ENCODE data around the gene GPC6.

Gene GPC6

DNA sequence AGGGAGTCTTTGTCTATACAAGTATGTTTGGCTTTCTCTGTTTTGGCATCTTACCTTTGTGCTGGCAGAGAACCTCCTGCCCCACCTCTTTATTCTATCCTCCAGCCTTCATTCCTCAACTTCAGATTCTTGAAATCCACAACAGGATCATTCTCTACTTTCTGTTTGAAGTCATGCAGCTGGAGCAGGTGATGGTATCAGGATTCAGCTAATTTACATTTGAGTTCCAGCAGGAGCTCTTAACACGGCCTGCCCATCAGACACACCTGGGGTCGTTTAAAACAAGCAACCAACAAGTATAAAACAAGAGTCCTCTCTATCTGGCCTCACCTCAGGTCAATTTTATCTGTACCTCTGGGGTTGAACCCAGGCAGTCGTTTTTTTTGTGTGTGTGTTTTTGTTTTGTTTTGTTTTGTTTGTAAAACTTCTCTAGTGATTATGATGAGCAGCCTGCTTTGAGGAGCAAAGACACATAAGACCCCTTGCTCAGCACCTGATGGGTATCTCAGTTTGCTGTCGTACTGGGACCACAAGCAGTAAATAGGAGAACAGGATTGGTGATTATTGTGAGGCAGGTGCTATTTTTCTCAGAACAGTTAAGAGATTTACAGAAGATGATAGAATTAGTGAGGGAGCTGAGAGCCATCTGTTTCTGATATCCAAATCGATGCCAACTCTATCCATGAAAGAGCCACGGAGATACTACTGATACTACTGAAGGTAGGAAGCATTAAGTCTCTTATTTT, 78.4 kb downstream of the GPC6 start:
- no peak overlapping the region for H3K27ac ChIP-seq
- TF ChIP-seq, protein P1, sequence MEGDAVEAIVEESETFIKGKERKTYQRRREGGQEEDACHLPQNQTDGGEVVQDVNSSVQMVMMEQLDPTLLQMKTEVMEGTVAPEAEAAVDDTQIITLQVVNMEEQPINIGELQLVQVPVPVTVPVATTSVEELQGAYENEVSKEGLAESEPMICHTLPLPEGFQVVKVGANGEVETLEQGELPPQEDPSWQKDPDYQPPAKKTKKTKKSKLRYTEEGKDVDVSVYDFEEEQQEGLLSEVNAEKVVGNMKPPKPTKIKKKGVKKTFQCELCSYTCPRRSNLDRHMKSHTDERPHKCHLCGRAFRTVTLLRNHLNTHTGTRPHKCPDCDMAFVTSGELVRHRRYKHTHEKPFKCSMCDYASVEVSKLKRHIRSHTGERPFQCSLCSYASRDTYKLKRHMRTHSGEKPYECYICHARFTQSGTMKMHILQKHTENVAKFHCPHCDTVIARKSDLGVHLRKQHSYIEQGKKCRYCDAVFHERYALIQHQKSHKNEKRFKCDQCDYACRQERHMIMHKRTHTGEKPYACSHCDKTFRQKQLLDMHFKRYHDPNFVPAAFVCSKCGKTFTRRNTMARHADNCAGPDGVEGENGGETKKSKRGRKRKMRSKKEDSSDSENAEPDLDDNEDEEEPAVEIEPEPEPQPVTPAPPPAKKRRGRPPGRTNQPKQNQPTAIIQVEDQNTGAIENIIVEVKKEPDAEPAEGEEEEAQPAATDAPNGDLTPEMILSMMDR (conservative IDR thresholded peaks at IDR 0.05): no peak
- no peak for TF ChIP-seq ZFX (IDR thresholded peaks at IDR 0.05)

DNA sequence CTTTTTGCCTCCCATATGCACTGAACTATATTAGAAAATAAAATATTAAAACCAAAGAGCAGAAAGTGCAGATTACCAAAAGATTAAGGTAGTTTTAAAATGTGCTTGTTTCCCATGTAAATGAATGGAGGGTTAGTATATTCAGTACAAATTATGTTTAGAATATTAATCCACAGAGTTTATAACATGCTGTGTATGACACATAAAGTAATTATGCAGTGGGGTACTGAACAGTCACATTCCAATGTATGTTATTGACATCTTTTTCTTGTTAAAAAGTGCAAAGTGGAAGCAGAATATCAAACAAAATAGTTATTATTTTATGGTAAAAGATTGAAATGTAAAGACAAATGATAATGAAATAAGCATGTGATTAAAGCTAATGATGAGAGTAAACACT, 79.3 kb downstream of the GPC6 start:
- TF ChIP-seq ZFX (IDR thresholded peaks at IDR 0.05): no peak
- TF ChIP-seq, protein P1 (conservative IDR thresholded peaks at IDR 0.05): no peak
- no peak overlapping the region for H3K27ac ChIP-seq

DNA sequence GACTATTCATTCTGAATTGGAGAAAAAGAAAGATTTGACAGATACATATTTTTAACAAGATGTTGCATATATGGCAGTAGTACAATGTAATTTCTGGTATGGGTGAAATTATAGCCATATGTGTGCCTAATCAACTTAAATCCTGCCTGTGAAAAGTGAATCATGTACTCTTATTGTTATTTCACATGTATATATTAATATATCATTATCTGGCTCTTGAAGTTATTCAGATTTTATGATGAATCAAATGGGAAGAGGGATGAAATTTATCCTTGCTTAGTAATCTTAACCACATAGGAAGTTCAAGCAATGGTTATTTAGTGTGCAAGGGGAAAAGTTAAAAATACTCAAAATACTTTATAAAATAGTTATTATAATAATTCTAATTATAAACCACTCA, 80.5 kb downstream of the GPC6 start:
- no peak for TF ChIP-seq ZFX (IDR thresholded peaks at IDR 0.05)
- TF ChIP-seq, protein P1 (conservative IDR thresholded peaks at IDR 0.05): no peak
- H3K27ac ChIP-seq: no peak overlapping the region

DNA sequence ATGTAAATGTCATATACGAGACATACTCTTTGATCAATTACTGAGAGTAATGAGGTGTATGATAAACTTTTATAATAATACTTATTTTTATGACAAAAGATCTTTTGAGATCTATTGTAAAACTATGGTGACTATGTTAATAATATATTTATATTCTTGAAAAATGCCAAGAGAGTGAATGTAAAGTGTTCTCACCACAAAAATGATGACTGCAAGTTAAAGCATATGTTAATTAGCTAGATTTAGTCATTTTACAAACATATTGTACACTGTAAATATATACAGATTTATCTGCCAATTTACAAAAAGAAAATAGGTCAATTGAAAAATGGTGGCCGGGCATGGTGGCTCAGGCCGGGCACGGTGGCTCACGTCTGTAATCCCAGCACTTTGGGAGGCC, 81.0 kb downstream of the GPC6 start:
- no peak for TF ChIP-seq ZFX (IDR thresholded peaks at IDR 0.05)
- TF ChIP-seq, protein P1 (conservative IDR thresholded peaks at IDR 0.05): no peak
- no peak overlapping the region for H3K27ac ChIP-seq

DNA sequence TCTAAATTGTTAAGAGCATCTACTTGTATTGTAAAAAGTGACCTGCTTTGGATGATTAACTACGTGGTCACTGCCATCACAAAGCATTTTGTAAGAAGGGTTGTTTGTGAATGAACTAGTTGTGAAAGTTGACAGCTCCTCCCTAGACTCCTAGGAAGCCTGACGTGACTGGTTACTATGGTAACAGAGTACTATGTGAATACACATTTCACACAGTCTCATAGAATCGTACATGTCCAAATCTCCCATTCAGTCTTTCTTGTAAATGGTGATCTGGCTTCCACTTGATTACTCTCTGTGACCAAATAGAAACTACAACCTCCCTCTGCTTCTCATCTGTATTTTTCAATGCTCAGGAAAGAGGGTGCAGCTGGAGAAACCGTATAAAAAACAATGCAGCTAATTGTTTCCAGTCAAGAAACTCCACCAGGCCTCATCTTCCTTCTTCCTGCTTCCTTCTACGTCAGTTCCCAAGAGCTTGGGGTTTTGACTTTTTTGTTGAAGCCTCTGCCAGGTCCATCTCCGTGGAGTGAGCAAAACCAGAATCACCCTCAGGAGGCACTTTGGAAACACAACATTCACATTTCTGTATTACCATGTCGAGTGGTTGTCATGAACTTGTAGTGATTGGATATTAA, 83.4 kb downstream of the GPC6 start:
- TF ChIP-seq ZFX (IDR thresholded peaks at IDR 0.05): no peak
- TF ChIP-seq, protein P1 (conservative IDR thresholded peaks at IDR 0.05): no peak
- no peak overlapping the region for H3K27ac ChIP-seq

DNA sequence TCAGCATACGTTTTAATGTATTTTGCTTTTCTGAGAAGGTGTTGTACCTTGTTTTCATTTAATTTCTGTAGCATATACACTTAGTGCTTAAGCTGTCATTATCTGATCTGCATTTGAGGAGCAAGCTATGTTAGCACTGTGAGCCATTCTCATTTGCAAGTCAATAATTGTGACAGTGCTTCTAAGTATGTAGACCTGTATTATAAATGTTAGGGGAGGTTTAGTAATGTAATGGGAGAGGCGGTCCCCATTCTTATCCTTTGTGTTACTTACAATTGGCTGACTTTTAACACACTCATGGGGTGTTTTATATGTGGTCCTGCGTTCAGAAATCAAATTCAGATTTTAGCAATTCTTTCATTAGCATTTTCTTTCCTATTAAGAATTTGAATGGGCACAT, 90.2 kb downstream of the GPC6 start:
- H3K27ac ChIP-seq: no peak overlapping the region
- no peak for TF ChIP-seq ZFX (IDR thresholded peaks at IDR 0.05)
- TF ChIP-seq, protein P1 (conservative IDR thresholded peaks at IDR 0.05): no peak

DNA sequence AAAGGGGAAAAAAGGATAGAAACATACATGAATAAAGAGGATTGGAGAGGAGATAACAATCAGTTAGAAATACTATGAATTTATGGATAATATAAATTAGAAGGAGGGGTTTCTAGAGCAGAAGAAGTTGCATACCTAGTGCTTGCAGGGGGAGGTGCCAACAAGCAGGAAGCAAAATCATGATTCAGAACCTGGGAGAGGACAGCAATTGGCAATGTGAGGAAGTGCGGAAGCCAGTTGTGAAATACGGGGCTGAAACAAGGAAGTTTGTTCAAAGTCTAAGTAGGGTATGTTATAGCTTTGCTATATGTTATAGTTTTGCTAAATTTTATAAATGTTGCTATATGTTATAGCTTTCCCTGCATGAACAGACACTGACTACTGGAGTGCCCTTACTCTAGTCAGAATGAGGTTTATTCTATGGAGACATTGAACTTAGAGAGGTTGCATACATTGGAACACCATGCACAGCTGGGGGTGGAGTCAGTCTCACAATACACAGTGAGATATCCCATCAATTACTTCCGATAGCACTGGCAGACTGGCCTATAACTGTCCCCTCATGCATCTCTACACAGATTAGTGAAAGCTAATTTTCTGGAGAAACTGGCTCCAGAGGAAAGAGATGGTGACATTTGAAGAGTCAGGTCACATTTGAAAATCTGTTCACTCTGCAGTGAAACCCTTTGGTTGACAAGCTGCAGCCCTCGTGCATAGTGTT, 92.1 kb downstream of the GPC6 start:
- no peak overlapping the region for H3K27ac ChIP-seq
- TF ChIP-seq, protein P1 (conservative IDR thresholded peaks at IDR 0.05): no peak
- TF ChIP-seq ZFX (IDR thresholded peaks at IDR 0.05): no peak
